Vagina (tissue), 2 donors: ENCODE data around the gene SPOCK1.

Source experiments
- POLR2A ChIP-seq, 2 donors: fragments of 450-650 bp; IDR thresholded peaks; one replicate each; pipeline ENCODE4 v1.6.1; 2017; ENCODE audit warnings: antibody characterized with exemption in 2 of 2, mild to moderate bottlenecking in 2 of 2, moderate library complexity in 2 of 2
- POLR2AphosphoS5 ChIP-seq, 2 donors: sonication (generic); formaldehyde crosslinking; IDR thresholded peaks; one replicate each; pipeline ENCODE4 v1.9.0; 2017; ENCODE audit warnings: antibody characterized with exemption in 2 of 2, mild to moderate bottlenecking in 2 of 2, low read depth in 1 of 2; ENCODE audit not compliant: insufficient read depth in 1 of 2
- TF ChIP-seq, protein P1 (sequence below), 3 experiments: fragments of 450-650 bp in 2 of 3; fragments of 200-600 bp in 1 of 3; sonication (generic) in 1 of 3; IDR thresholded peaks; one replicate each; pipeline ENCODE4 v1.5.1; 2017 to 2019; ENCODE audit warnings: antibody characterized with exemption in 3 of 3, mild to moderate bottlenecking in 2 of 3, moderate library complexity in 2 of 3

DNA sequence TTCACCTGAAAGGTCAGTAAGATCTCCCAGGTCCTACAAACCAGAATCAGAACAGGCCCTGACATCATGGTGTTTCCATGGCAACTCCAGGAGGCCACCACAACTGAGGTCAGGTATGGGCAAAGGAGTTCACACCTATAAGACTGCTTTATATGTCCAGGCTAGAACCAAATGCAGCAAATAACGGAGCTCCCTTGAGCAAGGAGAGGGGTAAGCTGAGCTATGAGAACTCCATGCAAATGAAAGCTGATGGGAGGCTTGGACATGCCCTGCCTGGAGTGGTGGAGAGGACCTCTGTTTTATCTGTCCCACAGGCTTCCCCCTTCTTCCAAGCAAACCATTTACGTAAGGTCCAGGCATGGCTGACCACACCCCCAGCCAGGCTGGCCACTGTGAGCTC, 207.7 kb downstream of the SPOCK1 start:
- no peak for TF ChIP-seq POLR2A (IDR thresholded peaks at IDR 0.05)
- TF ChIP-seq, protein P1, sequence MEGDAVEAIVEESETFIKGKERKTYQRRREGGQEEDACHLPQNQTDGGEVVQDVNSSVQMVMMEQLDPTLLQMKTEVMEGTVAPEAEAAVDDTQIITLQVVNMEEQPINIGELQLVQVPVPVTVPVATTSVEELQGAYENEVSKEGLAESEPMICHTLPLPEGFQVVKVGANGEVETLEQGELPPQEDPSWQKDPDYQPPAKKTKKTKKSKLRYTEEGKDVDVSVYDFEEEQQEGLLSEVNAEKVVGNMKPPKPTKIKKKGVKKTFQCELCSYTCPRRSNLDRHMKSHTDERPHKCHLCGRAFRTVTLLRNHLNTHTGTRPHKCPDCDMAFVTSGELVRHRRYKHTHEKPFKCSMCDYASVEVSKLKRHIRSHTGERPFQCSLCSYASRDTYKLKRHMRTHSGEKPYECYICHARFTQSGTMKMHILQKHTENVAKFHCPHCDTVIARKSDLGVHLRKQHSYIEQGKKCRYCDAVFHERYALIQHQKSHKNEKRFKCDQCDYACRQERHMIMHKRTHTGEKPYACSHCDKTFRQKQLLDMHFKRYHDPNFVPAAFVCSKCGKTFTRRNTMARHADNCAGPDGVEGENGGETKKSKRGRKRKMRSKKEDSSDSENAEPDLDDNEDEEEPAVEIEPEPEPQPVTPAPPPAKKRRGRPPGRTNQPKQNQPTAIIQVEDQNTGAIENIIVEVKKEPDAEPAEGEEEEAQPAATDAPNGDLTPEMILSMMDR (IDR thresholded peaks at IDR 0.05): no peak
- TF ChIP-seq POLR2AphosphoS5 (IDR thresholded peaks at IDR 0.05; ENCODE audit: insufficient read depth in 1 of 2, low read depth in 1 of 2): no peak
